Fibroblast of villous mesenchyme (primary cell): Measurements from ENCODE around the gene ST6GAL1. TPM values are rescaled to one million over a fixed set of nuclear protein-coding genes. Genes with fewer than 3 reads are reported as not detected.

Source experiments
- DNase-seq: peaks from one replicate; pipeline ENCODE4 v3.0.0-alpha.2; 2010; ENCODE audit warnings: low read depth
- H3K4me3 ChIP-seq: 2 replicates; pipeline ENCODE4 v1.5.1; 2011; ENCODE audit warnings: low read depth, mild to moderate bottlenecking, low read length
- total RNA-seq: library from RNA; depleted of rRNA; stranded (reverse); fragments of >200 nt; gene quantifications from 2 replicates; pipeline ENCODE4 v1.2.3, GENCODE V29; 2012
- TF ChIP-seq, protein P1 (sequence below): IDR thresholded peaks from 2 replicates; pipeline ENCODE4 v1.5.1; 2012; ENCODE audit warnings: low read depth, mild to moderate bottlenecking, low read length; ENCODE audit not compliant: insufficient read depth

ST6GAL1 gene
- total RNA-seq, 1 donor: 1.3 TPM

DNA sequence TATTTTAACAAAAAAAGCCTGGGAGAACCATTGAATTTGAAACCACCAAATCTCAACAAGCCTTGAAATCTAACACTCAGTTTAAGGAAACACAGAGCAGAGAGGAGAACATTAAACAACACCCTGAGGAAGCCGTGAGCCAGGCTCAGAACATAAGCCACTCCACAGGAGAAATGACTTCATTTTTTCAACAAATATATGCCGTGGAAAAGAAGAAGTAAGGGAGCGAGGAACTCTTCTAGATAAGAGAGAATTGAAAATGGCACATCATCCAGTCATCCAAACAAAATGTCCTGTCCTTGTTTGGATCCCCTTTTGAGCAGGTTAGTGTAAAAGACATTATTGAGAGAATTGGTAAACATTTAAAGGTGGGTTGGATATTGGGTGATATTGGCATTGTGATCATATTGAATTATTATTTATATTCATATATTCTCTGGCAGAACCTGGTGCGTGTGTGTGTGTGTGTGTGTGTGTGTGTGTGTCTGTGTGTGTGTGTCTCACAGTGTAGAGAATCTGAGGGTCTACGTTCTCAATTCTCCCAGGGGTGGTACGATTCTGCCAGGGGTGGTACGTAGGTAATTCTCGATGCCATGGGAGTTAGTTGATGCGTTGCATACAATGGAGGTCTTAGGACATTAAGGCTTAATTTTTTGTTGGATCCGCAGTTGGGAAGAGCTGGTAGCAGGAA lies 94.4 kb downstream of the ST6GAL1 start:
- no peak for DNase-seq
- no peak overlapping the region for H3K4me3 ChIP-seq
- TF ChIP-seq, protein P1, sequence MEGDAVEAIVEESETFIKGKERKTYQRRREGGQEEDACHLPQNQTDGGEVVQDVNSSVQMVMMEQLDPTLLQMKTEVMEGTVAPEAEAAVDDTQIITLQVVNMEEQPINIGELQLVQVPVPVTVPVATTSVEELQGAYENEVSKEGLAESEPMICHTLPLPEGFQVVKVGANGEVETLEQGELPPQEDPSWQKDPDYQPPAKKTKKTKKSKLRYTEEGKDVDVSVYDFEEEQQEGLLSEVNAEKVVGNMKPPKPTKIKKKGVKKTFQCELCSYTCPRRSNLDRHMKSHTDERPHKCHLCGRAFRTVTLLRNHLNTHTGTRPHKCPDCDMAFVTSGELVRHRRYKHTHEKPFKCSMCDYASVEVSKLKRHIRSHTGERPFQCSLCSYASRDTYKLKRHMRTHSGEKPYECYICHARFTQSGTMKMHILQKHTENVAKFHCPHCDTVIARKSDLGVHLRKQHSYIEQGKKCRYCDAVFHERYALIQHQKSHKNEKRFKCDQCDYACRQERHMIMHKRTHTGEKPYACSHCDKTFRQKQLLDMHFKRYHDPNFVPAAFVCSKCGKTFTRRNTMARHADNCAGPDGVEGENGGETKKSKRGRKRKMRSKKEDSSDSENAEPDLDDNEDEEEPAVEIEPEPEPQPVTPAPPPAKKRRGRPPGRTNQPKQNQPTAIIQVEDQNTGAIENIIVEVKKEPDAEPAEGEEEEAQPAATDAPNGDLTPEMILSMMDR: no peak

DNA sequence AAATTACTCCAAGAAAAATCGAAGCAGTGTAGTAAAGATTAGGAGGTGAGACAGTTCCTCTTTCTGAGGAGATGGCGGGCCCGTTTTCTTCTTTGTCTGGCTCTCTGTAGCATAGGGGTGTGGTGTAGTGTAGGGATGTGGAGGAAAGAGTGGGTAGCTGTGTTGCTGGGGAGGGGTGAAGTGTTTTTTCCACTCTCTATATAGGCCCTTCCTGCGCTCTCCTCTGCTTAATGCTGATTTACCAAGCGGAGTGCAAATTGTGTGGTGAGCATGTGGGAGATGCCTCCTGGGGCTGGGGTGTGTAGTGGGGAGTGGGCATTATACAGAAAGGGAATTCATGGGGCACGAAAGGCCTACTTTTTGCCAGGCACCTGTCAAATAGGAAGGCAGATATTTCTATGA lies 94.9 kb downstream of the ST6GAL1 start:
- DNase-seq: no peak
- TF ChIP-seq, protein P1: no peak
- no peak overlapping the region for H3K4me3 ChIP-seq

DNA sequence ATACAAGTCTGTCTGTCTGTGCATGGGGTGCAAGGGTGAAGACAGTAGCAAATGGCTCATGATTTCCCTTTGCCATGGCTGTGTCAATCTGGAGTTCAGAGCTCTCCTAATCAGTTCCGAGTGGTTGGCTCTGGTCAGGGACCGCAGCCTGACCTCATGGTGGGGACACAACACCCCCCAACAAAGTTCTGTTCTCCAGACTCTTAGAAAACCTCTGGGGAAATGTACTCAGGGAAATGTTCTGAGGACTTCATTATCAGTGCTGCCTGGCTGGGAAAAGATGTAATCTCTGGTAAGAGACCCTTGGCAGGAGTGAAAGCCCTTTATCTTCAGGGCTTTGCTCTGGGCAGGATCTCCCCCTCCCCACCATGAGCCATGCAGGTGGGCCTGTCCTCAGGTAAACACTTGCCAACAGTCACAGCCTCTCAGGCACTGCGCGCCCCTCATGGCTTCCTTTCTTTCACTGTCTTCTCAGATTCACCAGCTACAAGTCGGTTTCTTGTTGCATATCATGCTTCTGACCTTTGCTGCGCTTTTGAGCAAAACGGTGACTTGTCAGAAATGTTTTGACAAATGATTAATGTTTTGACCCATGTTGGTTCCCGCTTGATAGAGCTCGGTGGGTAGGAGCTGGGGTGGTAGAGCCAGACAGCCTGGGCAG lies 95.5 kb downstream of the ST6GAL1 start:
- no peak for DNase-seq
- TF ChIP-seq, protein P1: no peak

DNA sequence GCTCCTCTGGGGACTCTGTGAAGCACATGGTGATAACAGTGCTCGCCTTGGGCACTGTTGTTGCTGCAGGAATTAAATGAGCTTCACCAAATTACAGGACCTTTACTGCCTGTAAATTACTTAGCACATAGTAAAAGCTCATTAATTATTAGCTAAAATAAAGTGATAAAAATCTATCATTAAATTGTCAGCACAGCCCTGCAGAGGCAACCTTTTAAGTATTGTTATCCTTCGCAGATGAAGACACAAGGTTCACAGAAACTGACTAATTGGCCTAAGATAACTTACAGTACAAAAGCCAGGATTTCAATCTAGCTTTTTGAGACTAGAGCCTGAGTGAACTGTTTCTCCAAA lies 96.0 kb downstream of the ST6GAL1 start:
- no peak overlapping the region for H3K4me3 ChIP-seq
- TF ChIP-seq, protein P1: no peak
- no peak for DNase-seq

More for the DNA sequence above, 95.5 kb downstream of the ST6GAL1 start:
- no peak overlapping the region for H3K4me3 ChIP-seq

DNA sequence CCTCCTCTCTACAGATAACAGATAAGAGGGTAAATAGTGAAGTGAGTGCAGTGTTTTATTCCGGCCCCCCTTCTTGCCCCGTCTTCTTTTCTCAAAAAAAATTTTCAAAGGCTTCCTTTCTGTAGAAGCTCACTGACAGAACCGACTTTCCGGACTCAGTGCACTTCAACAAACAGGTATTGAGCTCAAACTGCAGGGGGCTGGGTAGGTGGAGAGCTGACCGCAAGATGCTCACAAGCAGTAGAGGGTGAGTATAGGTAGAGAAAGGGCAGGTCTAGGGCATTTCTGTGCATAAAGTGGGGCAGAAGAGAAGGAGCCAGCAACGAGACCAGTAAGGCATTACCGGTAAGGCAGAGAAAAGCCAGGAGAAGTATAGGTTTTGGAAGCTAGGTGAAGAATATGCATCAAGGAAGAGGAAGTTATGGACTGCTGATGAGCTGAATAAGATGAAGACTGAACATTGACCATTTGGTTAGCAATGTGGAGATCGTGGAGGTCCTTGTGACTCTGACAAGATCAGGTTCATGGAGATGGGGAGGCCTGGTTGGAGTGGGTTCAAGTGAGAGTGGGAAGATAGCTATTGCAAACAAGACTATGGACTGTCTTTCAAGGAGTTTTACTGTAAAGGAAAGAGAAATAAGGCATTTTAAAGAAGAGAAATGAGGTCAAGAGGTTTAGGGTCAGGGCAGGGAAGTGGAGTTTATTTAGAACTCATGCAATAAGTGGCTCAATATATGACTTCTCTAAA lies 97.4 kb downstream of the ST6GAL1 start:
- DNase-seq: no peak
- no peak overlapping the region for H3K4me3 ChIP-seq

DNA sequence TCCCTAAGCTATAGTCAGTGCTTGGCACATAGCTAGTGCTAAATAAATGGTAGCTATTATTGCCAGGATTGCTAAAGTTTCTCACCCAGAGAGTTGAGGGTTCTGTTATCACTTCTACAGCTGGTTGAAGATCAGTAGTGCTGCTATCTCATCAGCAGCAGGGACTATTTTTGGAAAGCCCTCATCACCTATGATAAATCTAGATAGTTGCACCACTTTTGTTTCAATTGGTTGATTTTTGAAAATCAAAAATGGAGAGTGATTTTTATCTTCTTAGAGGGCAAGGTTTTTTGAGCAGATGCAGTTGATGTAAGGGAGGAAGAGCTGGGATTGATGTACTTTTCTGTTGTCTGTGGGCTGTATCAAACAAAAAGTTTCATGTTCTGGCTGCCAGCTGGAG lies 101.6 kb downstream of the ST6GAL1 start:
- TF ChIP-seq, protein P1: no peak
- no peak for DNase-seq
- no peak overlapping the region for H3K4me3 ChIP-seq

More for the DNA sequence above, 97.4 kb downstream of the ST6GAL1 start:
- TF ChIP-seq, protein P1: no peak
